CD4-positive, alpha-beta memory T cell (primary cell): ENCODE results near the gene USP16. TPM values are rescaled to one million over a fixed set of nuclear protein-coding genes. Genes with fewer than 3 reads are reported as not detected.
"Not testable (repeated sequence)": the region's sequence is repeated elsewhere in the genome, so short reads cannot be mapped to it uniquely, and the experiment has no call there.

Experiments used
- CTCF ChIA-PET: fragments of 350-600 bp; sonication (Branson Sonifier 250); formaldehyde crosslinking; loops from one replicate; lab custom pipeline; 2021; ENCODE audit warnings: inconsistent platforms; ENCODE audit not compliant: partially characterized antibody; lab: Charles Lee
- POLR2A ChIA-PET: fragments of 350-600 bp; sonication (Branson Sonifier 250); formaldehyde crosslinking; loops from one replicate; lab custom pipeline; 2021; ENCODE audit not compliant: partially characterized antibody; lab: Charles Lee
- DNase-seq, 5 donors: peaks; one replicate each; pipeline versions ENCODE4 v3.0.0 to v3.0.0-alpha.2; 2020 to 2022; ENCODE audit warnings: mixed read lengths in 1 of 5
- H3K27ac ChIP-seq: one replicate; pipeline ENCODE4 v1.7.0; 2013; ENCODE audit warnings: low read depth, low read length
- H3K27me3 ChIP-seq: 2 replicates; pipeline ENCODE4 v1.7.0; 2013; ENCODE audit warnings: mild to moderate bottlenecking, low read length, moderate library complexity; ENCODE audit not compliant: insufficient read depth
- H3K36me3 ChIP-seq: 2 replicates; pipeline ENCODE4 v1.7.0; 2013; ENCODE audit warnings: mild to moderate bottlenecking, low read length, moderate library complexity; ENCODE audit not compliant: insufficient read depth
- H3K4me1 ChIP-seq: 2 replicates; pipeline ENCODE4 v1.7.0; 2013; ENCODE audit warnings: mild to moderate bottlenecking, low read length, moderate library complexity; ENCODE audit not compliant: insufficient read depth
- H3K4me3 ChIP-seq, 2 donors: one replicate each; pipeline ENCODE4 v1.7.0; 2013; ENCODE audit warnings: low read length in 2 of 2, mild to moderate bottlenecking in 1 of 2
- H3K9me3 ChIP-seq, 2 donors: one replicate each; pipeline ENCODE4 v1.7.0; 2013; ENCODE audit warnings: low read length in 2 of 2, control low read depth in 1 of 2; ENCODE audit not compliant: control insufficient read depth in 1 of 2
- H3K27ac Mint-ChIP-seq, 7 donors: one replicate each; pipeline ENCODE4 v1.8.0; 2020 to 2021; ENCODE audit warnings: mixed read lengths in 7 of 7, mild to moderate bottlenecking in 6 of 7, inconsistent platforms in 3 of 7, moderate library complexity in 3 of 7
- H3K27me3 Mint-ChIP-seq, 2 donors: one replicate each; pipeline ENCODE4 v1.8.0; 2020 to 2021; ENCODE audit warnings: mixed read lengths in 2 of 2
- H3K36me3 Mint-ChIP-seq, 2 donors: one replicate each; pipeline ENCODE4 v1.8.0; 2020 to 2021; ENCODE audit warnings: mixed read lengths in 2 of 2, inconsistent platforms in 1 of 2, mild to moderate bottlenecking in 1 of 2
- H3K4me1 Mint-ChIP-seq, 4 donors: one replicate each; pipeline ENCODE4 v1.8.0; 2020 to 2021; ENCODE audit warnings: mixed read lengths in 4 of 4, mild to moderate bottlenecking in 1 of 4
- H3K4me3 Mint-ChIP-seq, 8 donors: one replicate each; pipeline ENCODE4 v1.8.0; 2020 to 2021; ENCODE audit warnings: mixed read lengths in 8 of 8, mild to moderate bottlenecking in 7 of 8, moderate library complexity in 6 of 8, inconsistent platforms in 3 of 8
- H3K9me3 Mint-ChIP-seq, 8 donors: one replicate each; pipeline ENCODE4 v1.8.0; 2020 to 2021; ENCODE audit warnings: mixed read lengths in 8 of 8, mild to moderate bottlenecking in 5 of 8, inconsistent platforms in 3 of 8, moderate library complexity in 1 of 8
- intact Hi-C: fragments of 100-400 bp; cut with micrococcal nuclease; formaldehyde crosslinking; loops from one replicate; pipeline ENCODE4 v1.15.1; 2023
- polyA plus RNA-seq, 2 donors: library from polyadenylated mRNA; unstranded; fragments of 300-500 nt; fragmentation: Illumina TruSeq; gene quantifications; one replicate each; pipeline ENCODE4 v1.2.3, GENCODE V29; 2021
- total RNA-seq, 2 experiments: library from RNA; stranded (reverse); gene quantifications; one replicate each; pipeline ENCODE4 v1.2.3, GENCODE V29; 2021

USP16 gene
- 10 to 100 TPM; 53.5 to 57.2 TPM for total RNA-seq
- 10 to 100 TPM; 19.6 to 39.8 TPM for polyA plus RNA-seq

DNA sequence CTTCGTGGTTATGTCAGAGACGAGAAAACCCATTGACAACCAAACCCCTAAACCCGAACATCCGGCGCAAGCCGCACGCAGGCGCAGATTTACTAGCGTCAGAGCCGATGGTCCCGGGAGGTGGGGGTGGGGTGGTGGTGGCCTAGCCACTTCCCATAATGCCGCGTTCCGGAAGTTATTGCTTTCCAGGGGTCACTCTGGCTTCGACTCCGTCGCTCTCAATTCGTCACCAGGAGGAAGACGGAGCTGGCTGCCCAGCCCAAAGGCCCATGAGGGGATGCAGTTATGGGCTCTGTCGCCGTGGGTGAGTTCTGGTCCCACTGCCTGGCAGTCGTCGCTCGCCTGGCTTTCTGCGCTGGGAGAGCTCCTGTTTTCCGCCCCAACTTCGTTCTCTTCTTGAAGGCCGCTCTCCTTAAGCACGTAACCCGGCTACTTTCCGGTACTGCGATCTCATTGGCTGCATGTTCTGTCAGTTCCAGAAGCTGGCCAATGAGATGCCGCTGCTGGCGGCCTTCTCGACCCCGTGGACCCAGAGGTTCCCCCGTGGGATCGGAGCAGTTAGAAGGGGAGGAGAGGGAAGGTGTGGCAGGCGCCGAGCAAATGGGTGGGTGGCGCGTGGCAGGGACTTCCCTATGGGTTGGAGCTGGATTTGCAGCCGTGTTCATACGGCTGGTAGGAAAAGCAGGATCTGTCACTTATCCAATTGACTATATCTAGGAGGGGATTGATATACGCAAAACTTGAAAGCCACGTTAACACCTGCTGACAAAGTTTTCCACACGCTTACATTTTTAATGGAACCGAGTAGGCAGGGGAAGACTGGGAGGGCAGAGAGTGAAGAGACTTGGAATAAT, at the start of gene USP16:
Gene USP16 (plus strand): TSS at position 195 of the 854 bp plus-strand sequence. CDS start 3,246 bp downstream, outside the sequence.
- peak; percentile 96 to 98 (median 97) for DNase-seq
- Mint-ChIP-seq H3K27me3 (no peaks in the 10 kb centered on the region), H3K27ac (peak within 1 kb of the TSS; percentile 97 to 100 (median 100)), H3K36me3 (peaks cover 7 to 29% of the 10 kb centered on the region in 2 donors), H3K4me1 (peaks cover 34 to 76% (median 57%) of the 10 kb centered on the region in 4 donors), H3K9me3 (peaks cover 0 to 3% (median 0%) of the 10 kb centered on the region in 8 donors), H3K4me3 (peak within 1 kb of the TSS; percentile 96 to 99 (median 98))
- peaks cover 59% of the 10 kb centered on the region for H3K4me1 ChIP-seq
- H3K27me3 ChIP-seq, result no peaks in the 10 kb centered on the region
- peak within 1 kb of the TSS; percentile 57 to 71 for H3K4me3 ChIP-seq
- POLR2A ChIA-PET, result interaction anchor here (0.7 to 10.5 kb wide), 19 partner anchors 9 to 275 kb away, joined by 3 to 383 read pairs (median 5); partner anchors contain the start of genes BACH1, CCT8 and LTN1
- peak within 1 kb of the TSS; percentile 99 for H3K27ac ChIP-seq
- no peaks in the 10 kb centered on the region for H3K36me3 ChIP-seq
- no peaks in the 10 kb centered on the region for H3K9me3 ChIP-seq
- CTCF ChIA-PET, result interaction anchor here (1.2 to 2.7 kb wide), 4 partner anchors 21 to 52 kb away, joined by 3 to 16 read pairs (median 10); partner anchors contain the start of gene LTN1
- intact Hi-C loops, result loop anchor here (1.0 to 2.0 kb wide), 5 partner anchors 22 to 274 kb away; partner anchors contain the start of genes BACH1 and CCT8

DNA sequence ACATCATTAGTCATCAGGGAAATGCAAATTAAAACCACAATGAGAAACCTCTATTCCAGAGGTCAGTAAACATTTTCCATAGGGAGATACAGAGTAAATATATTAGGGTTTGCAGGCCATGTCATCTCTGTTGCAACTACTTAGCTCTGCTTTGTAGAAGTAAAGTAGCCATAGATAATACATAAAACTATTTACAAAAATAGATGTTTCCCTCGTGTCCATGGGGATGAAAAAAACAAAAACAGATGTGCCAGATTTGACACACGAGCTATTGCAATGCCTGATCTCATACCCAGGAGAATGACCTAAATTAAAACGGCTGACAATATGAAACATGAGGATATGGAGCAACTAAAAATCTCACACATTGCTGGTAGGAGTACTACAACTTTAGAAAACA, 49.1 kb upstream of the USP16 start:
- H3K36me3 ChIP-seq, result peaks cover 21% of the 10 kb centered on the region
- CTCF ChIA-PET, result no interaction called here
- peak overlapping the region in 2 of 7 donors; percentile 62 to 84 for H3K27ac Mint-ChIP-seq
- intact Hi-C loops, result no loop called here
- H3K27ac ChIP-seq, result no peak overlapping the region
- no peak overlapping the region for H3K4me3 Mint-ChIP-seq
- POLR2A ChIA-PET, result interaction anchor here (1.0 kb wide), 2 partner anchors 17 to 28 kb away, joined by 3 read pairs; partner anchors contain the start of gene LTN1
- no peaks in the 10 kb centered on the region for H3K27me3 ChIP-seq
- no peak for DNase-seq
- H3K27me3 Mint-ChIP-seq, result no peaks in the 10 kb centered on the region
- no peaks in the 10 kb centered on the region for H3K4me1 ChIP-seq
- peaks cover 6 to 23% (median 16%) of the 10 kb centered on the region in 4 donors for H3K4me1 Mint-ChIP-seq
- H3K36me3 Mint-ChIP-seq, result peaks cover 33 to 58% of the 10 kb centered on the region in 2 donors
- H3K4me3 ChIP-seq, result no peak overlapping the region
- H3K9me3 ChIP-seq, result no peaks in the 10 kb centered on the region
- H3K9me3 Mint-ChIP-seq, result peaks cover 0 to 2% (median 0%) of the 10 kb centered on the region in 8 donors

DNA sequence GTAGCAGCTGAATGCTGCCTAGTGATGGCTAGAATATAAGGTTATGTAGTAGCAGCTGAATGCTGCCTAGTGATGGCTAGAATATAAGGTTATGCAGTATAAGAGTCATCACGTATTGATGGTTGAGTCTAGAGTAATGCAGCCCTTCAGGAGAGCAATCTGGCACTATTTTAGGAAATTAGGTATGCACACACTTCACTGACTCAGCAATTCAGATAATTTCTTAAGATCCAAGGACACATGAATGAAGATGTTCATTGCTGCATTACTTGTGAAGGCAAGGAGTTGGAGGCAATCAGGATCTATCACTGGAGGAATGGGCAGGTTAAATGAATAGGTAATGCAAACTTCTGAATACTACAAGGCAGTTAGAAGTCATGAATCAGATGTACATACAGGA, 45.4 kb upstream of the USP16 start:
- Histone ChIP-seq H3K4me3 (no peak overlapping the region), H3K4me1 (no peaks in the 10 kb centered on the region), H3K27me3 (no peaks in the 10 kb centered on the region), H3K27ac (no peak overlapping the region), H3K9me3 (no peaks in the 10 kb centered on the region), H3K36me3 (peaks cover 40% of the 10 kb centered on the region)
- ChIA-PET POLR2A (no interaction called here), CTCF (no interaction called here)
- intact Hi-C loops, result no loop called here
- H3K4me1 Mint-ChIP-seq, result peaks cover 8 to 17% (median 16%) of the 10 kb centered on the region in 4 donors
- peak overlapping the region in 1 of 7 donors; percentile 10 for H3K27ac Mint-ChIP-seq
- H3K27me3 Mint-ChIP-seq, result no peaks in the 10 kb centered on the region
- no peaks in the 10 kb centered on the region for H3K9me3 Mint-ChIP-seq
- no peak for DNase-seq
- peaks cover 33 to 72% of the 10 kb centered on the region in 2 donors for H3K36me3 Mint-ChIP-seq
- H3K4me3 Mint-ChIP-seq, result no peak overlapping the region

GRCh38 chr21:28982637-28983036, 41.8 kb upstream of the USP16 start:
- Histone ChIP-seq H3K27me3 (no peaks in the 10 kb centered on the region), H3K27ac (no peak overlapping the region), H3K4me3 (no peak overlapping the region), H3K9me3 (no peaks in the 10 kb centered on the region), H3K36me3 (peaks cover 44% of the 10 kb centered on the region), H3K4me1 (no peaks in the 10 kb centered on the region)
- peaks cover 28 to 61% of the 10 kb centered on the region in 2 donors for H3K36me3 Mint-ChIP-seq
- H3K27ac Mint-ChIP-seq, result peak overlapping the region in 3 of 7 donors; percentile 2 to 46 (median 5)
- no peak for DNase-seq
- ChIA-PET CTCF (no interaction called here), POLR2A (interaction anchor here (1.6 kb wide), 1 partner anchor 10 kb away, joined by 5 read pairs; the partner anchor contains the start of gene LTN1)
- H3K4me3 Mint-ChIP-seq, result no peak overlapping the region
- intact Hi-C loops, result no loop called here
- no peaks in the 10 kb centered on the region for H3K9me3 Mint-ChIP-seq
- no peaks in the 10 kb centered on the region for H3K27me3 Mint-ChIP-seq
- H3K4me1 Mint-ChIP-seq, result peaks cover 2 to 11% (median 10%) of the 10 kb centered on the region in 4 donors

- ChIA-PET CTCF (interaction anchor here (1.1 kb wide), 1 partner anchor 16 kb away, joined by 3 read pairs; no protein-coding TSS in a partner anchor), POLR2A (interaction anchor here (1.0 kb wide), 1 partner anchor 38 kb away, joined by 5 read pairs; the partner anchor contains the start of gene USP16)
- intact Hi-C loops, result no loop called here
- Mint-ChIP-seq H3K36me3 (peaks cover 31 to 33% of the 10 kb centered on the region in 2 donors), H3K4me3 (no peak overlapping the region), H3K9me3 (no peaks in the 10 kb centered on the region), H3K4me1 (peaks cover 17 to 46% (median 30%) of the 10 kb centered on the region in 4 donors), H3K27me3 (no peaks in the 10 kb centered on the region), H3K27ac (no peak overlapping the region)
- H3K9me3 ChIP-seq, result no peaks in the 10 kb centered on the region
- H3K4me3 ChIP-seq, result no peak overlapping the region
- no peak overlapping the region for H3K27ac ChIP-seq
- peaks cover 18% of the 10 kb centered on the region for H3K4me1 ChIP-seq
- DNase-seq, result no peak
- no peaks in the 10 kb centered on the region for H3K27me3 ChIP-seq
- peaks cover 26% of the 10 kb centered on the region for H3K36me3 ChIP-seq
Observed at GRCh38 chr21:28986677-28987076, 37.8 kb upstream of the USP16 start.

DNA sequence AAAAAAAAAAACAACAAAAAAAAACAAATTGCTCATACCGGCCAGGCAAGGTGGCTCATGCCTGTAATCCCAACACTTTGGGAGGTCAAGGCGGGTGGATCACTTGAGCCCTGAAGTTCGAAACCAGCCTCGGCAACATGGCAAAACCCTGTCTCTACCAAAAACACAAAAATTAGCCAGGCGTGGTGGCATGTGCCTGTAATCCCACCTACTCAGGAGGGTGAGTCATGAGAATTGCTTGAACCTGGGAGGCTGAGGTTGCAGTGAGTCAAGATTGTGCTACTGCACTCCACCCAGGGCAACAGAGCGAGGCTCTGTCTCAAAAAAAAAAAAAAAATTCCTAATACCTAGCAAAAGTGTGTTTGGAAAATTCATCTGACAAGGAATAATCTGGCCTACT, 36.3 kb upstream of the USP16 start:
- H3K9me3 Mint-ChIP-seq, H3K9me3 ChIP-seq, DNase-seq, CTCF ChIA-PET, H3K27ac Mint-ChIP-seq, H3K27me3 ChIP-seq, POLR2A ChIA-PET, H3K27ac ChIP-seq, H3K27me3 Mint-ChIP-seq, H3K4me3 ChIP-seq, intact Hi-C loops: not testable (repeated sequence)
- H3K4me1 Mint-ChIP-seq, result peaks cover 27 to 57% (median 39%) of the 10 kb centered on the region in 4 donors
- H3K36me3 ChIP-seq, result peaks cover 16% of the 10 kb centered on the region
- H3K36me3 Mint-ChIP-seq, result peaks cover 20 to 27% of the 10 kb centered on the region in 2 donors
- peaks cover 25% of the 10 kb centered on the region for H3K4me1 ChIP-seq
- peak overlapping the region in 1 of 8 donors; percentile 41 for H3K4me3 Mint-ChIP-seq
